IMR-90 (cell line): ENCODE results near the gene CUEDC2. TPM values are rescaled to one million over a fixed set of nuclear protein-coding genes. Genes with fewer than 3 reads are reported as not detected.

Source experiments
- ATAC-seq: fragments of 200-7000 bp; cut with Tn5 transposase; 2 replicates; pipeline ENCODE4 v1.9.1; 2020; ENCODE audit warnings: low read depth, mild to moderate bottlenecking, moderate library complexity
- BruUV-seq: library from RNA; stranded (reverse); fragments of 400-500 nt; replicated peaks from 2 replicates; lab custom pipeline; 2021; lab: Mats Ljungman, UMichigan
- CTCF ChIA-PET: fragments of 300-600 bp; formaldehyde crosslinking; extraction: SDS; loops from one replicate; lab custom pipeline; 2021; ENCODE audit warnings: antibody characterized with exemption; lab: Yijun Ruan, JAX
- POLR2A ChIA-PET: fragments of 300-600 bp; sonication (Branson Sonifier 250); formaldehyde crosslinking; loops from one replicate; lab custom pipeline; 2022; ENCODE audit warnings: antibody characterized with exemption; ENCODE audit not compliant: unreplicated experiment; lab: Charles Lee
- DNase-seq: peaks from one replicate; pipeline ENCODE4 v3.0.0; 2013
- H2AFZ ChIP-seq: replicated peaks from 2 replicates; pipeline ENCODE3; 2013; ENCODE audit warnings: low read length, mild to moderate bottlenecking; ENCODE audit not compliant: poor library complexity
- H2AK5ac ChIP-seq: 2 replicates; pipeline ENCODE4 v1.6.1; 2013; ENCODE audit warnings: low read depth, low read length, inconsistent platforms
- H2AK9ac ChIP-seq: replicated peaks from 2 replicates; pipeline ENCODE3; 2013; ENCODE audit warnings: mild to moderate bottlenecking, low read depth, low read length, moderate library complexity; ENCODE audit not compliant: poor library complexity
- H2BK120ac ChIP-seq: 2 replicates; pipeline ENCODE4 v1.6.1; 2013; ENCODE audit warnings: low read depth, low read length, inconsistent platforms
- H2BK15ac ChIP-seq: 3 replicates; pipeline ENCODE4 v1.6.1; 2013; ENCODE audit warnings: low read depth, low read length, inconsistent platforms
- H2BK20ac ChIP-seq: 2 replicates; pipeline ENCODE4 v1.6.1; 2013; ENCODE audit warnings: low read depth, mild to moderate bottlenecking, inconsistent platforms, low read length, moderate library complexity
- H2BK5ac ChIP-seq: 2 replicates; pipeline ENCODE4 v1.6.1; 2013; ENCODE audit warnings: mild to moderate bottlenecking, low read depth, low read length, inconsistent platforms; ENCODE audit not compliant: poor library complexity, severe bottlenecking
- H3K14ac ChIP-seq: replicated peaks from 2 replicates; pipeline ENCODE4 v1.6.1; 2013; ENCODE audit warnings: low read depth, low read length, inconsistent platforms
- H3K18ac ChIP-seq: 2 replicates; pipeline ENCODE4 v1.6.1; 2013; ENCODE audit warnings: low read depth, low read length, control low read depth
- H3K23ac ChIP-seq: 2 replicates; pipeline ENCODE4 v1.6.1; 2013; ENCODE audit warnings: low read depth, low read length, inconsistent platforms
- H3K27ac ChIP-seq: 2 replicates; pipeline ENCODE4 v1.5.1; 2013; ENCODE audit warnings: mild to moderate bottlenecking, control low read depth, low read length; ENCODE audit not compliant: insufficient read depth
- H3K27me3 ChIP-seq: 2 replicates; pipeline ENCODE4 v1.6.1; 2013; ENCODE audit warnings: low read length; ENCODE audit not compliant: control insufficient read depth, insufficient read depth
- H3K36me3 ChIP-seq: 2 replicates; pipeline ENCODE4 v1.6.1; 2013; ENCODE audit warnings: low read length, mixed read lengths; ENCODE audit not compliant: control insufficient read depth, insufficient read depth
- H3K4ac ChIP-seq: 2 replicates; pipeline ENCODE4 v1.6.1; 2013; ENCODE audit warnings: low read depth, low read length, inconsistent platforms
- H3K4me1 ChIP-seq: 2 replicates; pipeline ENCODE4 v1.6.1; 2013; ENCODE audit warnings: low read length, mixed read lengths; ENCODE audit not compliant: control insufficient read depth, insufficient read depth
- H3K4me2 ChIP-seq: 2 replicates; pipeline ENCODE4 v1.6.1; 2013; ENCODE audit warnings: low read depth, mild to moderate bottlenecking, control low read depth, low read length, moderate library complexity
- H3K4me3 ChIP-seq: 2 replicates; pipeline ENCODE4 v1.5.1; 2013; ENCODE audit warnings: low read depth, mild to moderate bottlenecking, control low read depth, low read length, moderate library complexity; ENCODE audit not compliant: insufficient read depth
- H3K56ac ChIP-seq: 2 replicates; pipeline ENCODE4 v1.6.1; 2013; ENCODE audit warnings: low read length, inconsistent platforms; ENCODE audit not compliant: insufficient read depth; ENCODE audit errors: extremely low read depth
- H3K79me1 ChIP-seq, 2 experiments: 2 replicates each; pipeline ENCODE4 v1.6.1; 2013; ENCODE audit warnings: low read length in 2 of 2, inconsistent platforms in 1 of 2, low read depth in 1 of 2
- H3K9ac ChIP-seq: 2 replicates; pipeline ENCODE4 v1.6.1; 2013; ENCODE audit warnings: low read depth, low read length, control low read depth
- H3K9me1 ChIP-seq: 2 replicates; pipeline ENCODE4 v1.6.1; 2013; ENCODE audit warnings: low read length, inconsistent platforms; ENCODE audit not compliant: insufficient read depth
- H3K9me3 ChIP-seq: 2 replicates; pipeline ENCODE4 v1.6.1; 2013; ENCODE audit warnings: low read length; ENCODE audit not compliant: control insufficient read depth, insufficient read depth
- H4K20me1 ChIP-seq: 2 replicates; pipeline ENCODE4 v1.6.1; 2013; ENCODE audit warnings: low read length, inconsistent platforms; ENCODE audit not compliant: insufficient read depth
- H4K5ac ChIP-seq: 2 replicates; pipeline ENCODE4 v1.6.1; 2013; ENCODE audit warnings: mild to moderate bottlenecking, low read depth, low read length, control low read depth
- H4K8ac ChIP-seq, 2 experiments: 2 replicates each; pipeline ENCODE4 v1.6.1; 2013; ENCODE audit warnings: low read depth in 2 of 2, low read length in 2 of 2, control low read depth in 1 of 2, inconsistent platforms in 1 of 2
- H4K91ac ChIP-seq: 2 replicates; pipeline ENCODE4 v1.6.1; 2013; ENCODE audit warnings: low read depth, low read length, inconsistent platforms; ENCODE audit not compliant: insufficient read depth
- CHD1 ChIP-seq: IDR thresholded peaks from 2 replicates; pipeline ENCODE4 v1.6.1; 2012; ENCODE audit warnings: low read depth, low read length, improper control_type of control experiment
- FOS ChIP-seq: fragments of 150-350 bp; IDR thresholded peaks from 2 replicates; pipeline ENCODE4 v1.6.1; 2016; ENCODE audit warnings: low read depth, low read length
- MAFK ChIP-seq: IDR thresholded peaks from 2 replicates; pipeline ENCODE4 v1.6.1; 2012; ENCODE audit warnings: low read depth, low read length, improper control_type of control experiment
- MAZ ChIP-seq: IDR thresholded peaks from 2 replicates; pipeline ENCODE4 v1.6.1; 2012; ENCODE audit warnings: low read depth, mild to moderate bottlenecking, low read length, improper control_type of control experiment, moderate library complexity, borderline replicate concordance
- NFE2L2 ChIP-seq: fragments of 150-350 bp; IDR thresholded peaks from 2 replicates; pipeline ENCODE4 v1.6.1; 2016; ENCODE audit warnings: low read depth, mild to moderate bottlenecking, low read length
- USF2 ChIP-seq: fragments of 150-350 bp; IDR thresholded peaks from 2 replicates; pipeline ENCODE4 v1.6.1; 2017; ENCODE audit warnings: mild to moderate bottlenecking, antibody characterized with exemption, low read length, low read depth
- WGBS, 2 experiments: methylation state at CpG; one replicate each; pipeline versions ENCODE4 v1.1.5 to v1.1.7; 2013; ENCODE audit warnings: missing lambda C conversion rate in 2 of 2; ENCODE audit not compliant: insufficient read length in 1 of 2; ENCODE audit errors: extremely low coverage in 2 of 2; 5-methylcytosine and 5-hydroxymethylcytosine counted together
- dilution Hi-C: fragments of 300-500 bp; cut with HindIII; formaldehyde crosslinking; loops from one replicate; pipeline ENCODE4 v1.14.3; 2018; ENCODE audit warnings: low sequenced_read_pairs; ENCODE audit not compliant: unreplicated experiment
- in situ Hi-C: fragments of 300-500 bp; cut with MboI; formaldehyde crosslinking; loops from 3 replicates; pipeline ENCODE4 v1.14.3; 2019; ENCODE audit warnings: low sequenced_read_pairs, inconsistent platforms, mixed read lengths
- intact Hi-C: fragments of 100-400 bp; cut with micrococcal nuclease; formaldehyde crosslinking; loops from 2 replicates; pipeline ENCODE4 v1.10.0; 2022
- polyA plus RNA-seq, 3 experiments: library from polyadenylated mRNA; depleted of rRNA; stranded (reverse); fragments of >200 nt; gene quantifications; 2 replicates each; pipeline ENCODE4 v1.2.3, GENCODE V29; 2012; ENCODE audit warnings: low replicate concordance in 1 of 3
- total RNA-seq: library from RNA; depleted of rRNA; stranded (reverse); fragments of >200 nt; gene quantifications from 2 replicates; pipeline ENCODE4 v1.2.3, GENCODE V29; 2012

The CUEDC2 gene
- total and polyA plus RNA-seq, 2 of the 4 experiments (the other 2 are of a cell fraction), result 55.7 to 84.9 TPM

- Histone ChIP-seq H3K9ac (peak overlapping the region; percentile 69), H3K56ac (peak overlapping the region; percentile 36; the same call in 1 of the 2 replicates), H3K14ac (peak overlapping the region; percentile 92), H3K79me1 (peaks cover 22 to 38% of the 10 kb centered on the region in 2 experiments), H4K20me1 (peaks cover 3% of the 10 kb centered on the region; the same call in 1 of the 2 replicates), H3K4me3 (peak overlapping the region; percentile 51), H3K27ac (peak overlapping the region; percentile 51; the same call in 1 of the 2 replicates), H4K8ac (peak overlapping the region in 1 of 2 experiments; percentile 67; a peak in 1 of 4 replicates), H2BK20ac (no peak overlapping the region), H2BK120ac (no peak overlapping the region), H2AK9ac (peak overlapping the region; percentile 99), H3K9me3 (no peaks in the 10 kb centered on the region), H2BK15ac (no peak overlapping the region; the same call in 2 of the 3 replicates), H3K27me3 (no peaks in the 10 kb centered on the region), H3K23ac (no peak overlapping the region), H2AFZ (peak overlapping the region; percentile 94), H3K9me1 (peaks cover 10% of the 10 kb centered on the region), H4K91ac (no peak overlapping the region; the same call in 1 of the 2 replicates), H3K4me2 (peak overlapping the region; percentile 95), H2AK5ac (peak overlapping the region; percentile 91), H3K4ac (peak overlapping the region; percentile 69), H2BK5ac (peak overlapping the region; percentile 78), H4K5ac (no peak overlapping the region), H3K4me1 (peaks cover 11% of the 10 kb centered on the region), H3K18ac (no peak overlapping the region), H3K36me3 (peaks cover 11% of the 10 kb centered on the region; the same call in 1 of the 2 replicates)
- intact Hi-C loops (loop anchor here (5.0 to 10.0 kb wide), 2 partner anchors 186 to 249 kb away; partner anchors contain the start of gene TRIM8), dilution Hi-C loops (no loop called here), in situ Hi-C loops (no loop called here)
- WGBS, 2 experiments, result 100% methylated on average over 1 of the region's 4 CpGs; no CpG with 5 or more reads in 1 of the 2 experiments
- TF ChIP-seq MAFK (no peak), FOS (no peak), USF2 (no peak), CHD1 (no peak), NFE2L2 (no peak), MAZ (no peak)
- no peak for DNase-seq
- BruUV-seq, result no TSS peak
- CTCF ChIA-PET, result interaction anchor here (1.0 to 1.7 kb wide), 2 partner anchors 27 to 166 kb away, joined by 4 to 5 read pairs; no protein-coding TSS in a partner anchor
- POLR2A ChIA-PET, result no interaction called here
- ATAC-seq, result no peak
Observed at GRCh38 chr10:102396317-102396650, 36.1 kb downstream of the CUEDC2 start.
